ENCODE measurements around the gene CATSPERD. TPM values are rescaled to one million over a fixed set of nuclear protein-coding genes. Genes with fewer than 3 reads are reported as not detected.
A peak's percentile ranks its signal among the peaks of the same experiment; 100 is the strongest.

CATSPERD gene
- total and polyA plus RNA-seq, 2 of the 4 experiments (the other 2 are of a cell fraction): not detected

- TF ChIP-seq CEBPB (IDR thresholded peaks at IDR 0.05; ENCODE audit: low read depth, low read length): no peak
- TF ChIP-seq RFX5 (IDR thresholded peaks at IDR 0.05; ENCODE audit: low read depth, low read length): no peak
- TF ChIP-seq MXI1 (IDR thresholded peaks at IDR 0.05; ENCODE audit: borderline replicate concordance, low read depth, low read length): no peak
- no peak for TF ChIP-seq FOS (IDR thresholded peaks at IDR 0.05; ENCODE audit: low read depth, low read length)
Observed at GRCh38 chr19:5787409-5788182, 67.2 kb downstream of the CATSPERD start (continued).

- ChIA-PET CTCF (no interaction called here), POLR2A (ENCODE audit: unreplicated experiment) (no interaction called here)
- dilution Hi-C loops (cut with HindIII; ENCODE audit: low sequenced_read_pairs, unreplicated experiment): no loop called here
- ATAC-seq (ENCODE audit: low read depth) (no peak), DNase-seq (no peak)
- H2AFZ ChIP-seq (replicated peaks; ENCODE audit: low read length, poor library complexity): no peak overlapping the region
- WGBS, 2 experiments (ENCODE audit: extremely low coverage in 2 of 2, insufficient read length in 1 of 2): 100% methylated on average over 1 of the region's 5 CpGs; no CpG with 5 or more reads in 1 of the 2 experiments
- H2AK5ac ChIP-seq (ENCODE audit: low read depth, low read length): no peak overlapping the region
- no peaks in the 10 kb centered on the region for H3K27me3 ChIP-seq (ENCODE audit: control insufficient read depth, insufficient read depth, low read length)
- no peak overlapping the region for H3K4me3 ChIP-seq (ENCODE audit: insufficient read depth, low read depth, low read length)
- H2BK120ac ChIP-seq (ENCODE audit: low read depth, low read length): no peak overlapping the region
- H4K20me1 ChIP-seq (ENCODE audit: insufficient read depth, low read length): peaks cover 7% of the 10 kb centered on the region
- no peak overlapping the region for H3K23ac ChIP-seq (ENCODE audit: low read depth, low read length)
- H3K56ac ChIP-seq (ENCODE audit: extremely low read depth, insufficient read depth, low read length): no peak overlapping the region
- no peak overlapping the region for H2BK5ac ChIP-seq (ENCODE audit: low read depth, low read length, poor library complexity, severe bottlenecking)
- in situ Hi-C loops (cut with MboI; ENCODE audit: low sequenced_read_pairs): no loop called here
- H2BK20ac ChIP-seq (ENCODE audit: low read depth, low read length): no peak overlapping the region
- H3K14ac ChIP-seq (replicated peaks; ENCODE audit: low read depth, low read length): no peak overlapping the region
- H4K8ac ChIP-seq (ENCODE audit: low read depth in 2 of 2, low read length in 2 of 2): no peak overlapping the region
- TF ChIP-seq CTCF (conservative IDR thresholded peaks at IDR 0.05; ENCODE audit: low read depth, low read length): no peak
- no peak for TF ChIP-seq MAFK (IDR thresholded peaks at IDR 0.05; ENCODE audit: low read depth, low read length)
- TF ChIP-seq MXI1 (IDR thresholded peaks at IDR 0.05; ENCODE audit: borderline replicate concordance, low read depth, low read length): no peak
- no peak for TF ChIP-seq BHLHE40 (IDR thresholded peaks at IDR 0.05; ENCODE audit: low read depth, low read length)
- no peak for TF ChIP-seq RCOR1 (IDR thresholded peaks at IDR 0.05; ENCODE audit: insufficient replicate concordance, low read length)
- no peak for TF ChIP-seq CHD1 (IDR thresholded peaks at IDR 0.05; ENCODE audit: low read depth, low read length)
- TF ChIP-seq USF2 (IDR thresholded peaks at IDR 0.05; ENCODE audit: low read depth, low read length): no peak
- TF ChIP-seq FOS (IDR thresholded peaks at IDR 0.05; ENCODE audit: low read depth, low read length): no peak
- TF ChIP-seq CEBPB (IDR thresholded peaks at IDR 0.05; ENCODE audit: low read depth, low read length): no peak
- no peak for TF ChIP-seq POLR2A (IDR thresholded peaks at IDR 0.05; ENCODE audit: low read depth, low read length)
- no peak for TF ChIP-seq RAD21 (IDR thresholded peaks at IDR 0.05; ENCODE audit: low read length)
- TF ChIP-seq MAZ (IDR thresholded peaks at IDR 0.05; ENCODE audit: borderline replicate concordance, low read depth, low read length): no peak
- peaks cover 0 to 11% of the 10 kb centered on the region in 2 experiments; a peak in 2 of 4 replicates for H3K79me1 ChIP-seq (ENCODE audit: low read depth in 1 of 2, low read length in 2 of 2)
- H3K9me3 ChIP-seq (ENCODE audit: control insufficient read depth, insufficient read depth, low read length): no peaks in the 10 kb centered on the region
- peaks cover 47% of the 10 kb centered on the region for H3K36me3 ChIP-seq (ENCODE audit: control insufficient read depth, insufficient read depth, low read length)
- intact Hi-C loops (cut with micrococcal nuclease): no loop called here
- H3K4me2 ChIP-seq (ENCODE audit: low read depth, low read length): no peak overlapping the region
- H2AK9ac ChIP-seq (replicated peaks; ENCODE audit: low read depth, low read length, poor library complexity): peak overlapping the region; percentile 50
- BruUV-seq (replicated peaks): no TSS peak
- no peak overlapping the region for H3K4ac ChIP-seq (ENCODE audit: low read depth, low read length)
- no peak overlapping the region for H3K9ac ChIP-seq (ENCODE audit: low read depth, low read length)
- H3K4me1 ChIP-seq (ENCODE audit: control insufficient read depth, insufficient read depth, low read length): 0 out of 2 replicates have a peak, but pooled peaks cover 2% of the 10 kb centered on the region
- H4K91ac ChIP-seq (ENCODE audit: insufficient read depth, low read depth, low read length): no peak overlapping the region
- H4K5ac ChIP-seq (ENCODE audit: low read depth, low read length): no peak overlapping the region
- H3K9me1 ChIP-seq (ENCODE audit: insufficient read depth, low read length): 0 out of 2 replicates have a peak, but pooled peaks cover 3% of the 10 kb centered on the region
- H3K27ac ChIP-seq (ENCODE audit: insufficient read depth, low read length): no peak overlapping the region
- H2BK15ac ChIP-seq (ENCODE audit: low read depth, low read length): no peak overlapping the region
- no peak overlapping the region for H3K18ac ChIP-seq (ENCODE audit: low read depth, low read length)
Observed at GRCh38 chr19:5788422-5788821, 68.0 kb downstream of the CATSPERD start.
